SU-DHL-6 (cell line): ENCODE measurements around the gene EGFL7.

Experiments
- H2AFZ ChIP-seq: fragments of 200-600 bp; sonication (generic); 2 replicates; pipeline ENCODE4 v1.6.1; 2014; ENCODE audit warnings: low read depth, mild to moderate bottlenecking, moderate library complexity, mixed read lengths, antibody characterized with exemption, low read length; ENCODE audit not compliant: severe bottlenecking
- H3F3A ChIP-seq: fragments of 200-600 bp; shearing (Covaris generic); 2 replicates; pipeline ENCODE4 v1.6.0; 2016; ENCODE audit warnings: antibody characterized with exemption, mild to moderate bottlenecking; ENCODE audit not compliant: insufficient read depth
- H3K27ac ChIP-seq: fragments of 200-600 bp; sonication (generic); 2 replicates; pipeline ENCODE4 v1.5.1; 2016; ENCODE audit warnings: low read depth, mild to moderate bottlenecking, low read length, moderate library complexity, mixed read lengths
- H3K27me3 ChIP-seq: fragments of 200-600 bp; sonication (generic), shearing (Covaris generic); 2 replicates; pipeline ENCODE4 v1.6.0; 2014; ENCODE audit warnings: mild to moderate bottlenecking, low read length
- H3K36me3 ChIP-seq: fragments of 200-600 bp; sonication (generic); 2 replicates; pipeline ENCODE4 v1.6.1; 2014; ENCODE audit warnings: mild to moderate bottlenecking, low read length, mixed read lengths
- H3K4me2 ChIP-seq: fragments of 300-600, 200-600 bp; shearing (Covaris generic), sonication (generic); 2 replicates; pipeline ENCODE4 v1.6.0; 2014; ENCODE audit warnings: low read length, low read depth, mild to moderate bottlenecking; ENCODE audit not compliant: poor library complexity, severe bottlenecking
- H3K4me3 ChIP-seq: fragments of 200-600 bp; sonication (generic); 2 replicates; pipeline ENCODE4 v1.5.1; 2014; ENCODE audit warnings: antibody characterized with exemption, low read length, mild to moderate bottlenecking, mixed read lengths; ENCODE audit not compliant: insufficient read depth, poor library complexity, severe bottlenecking
- H3K79me2 ChIP-seq: fragments of 200-600 bp; sonication (generic); 2 replicates; pipeline ENCODE4 v1.6.1; 2014; ENCODE audit warnings: mild to moderate bottlenecking, low read length, moderate library complexity; ENCODE audit not compliant: insufficient read depth
- H3K9ac ChIP-seq: fragments of 200-600 bp; sonication (generic); 2 replicates; pipeline ENCODE4 v1.7.0; 2014; ENCODE audit warnings: mild to moderate bottlenecking, low read length
- H3K9me2 ChIP-seq: fragments of 200-600 bp; sonication (generic); replicated peaks from 2 replicates; pipeline ENCODE4 v1.6.1; 2014; ENCODE audit warnings: low read length; ENCODE audit not compliant: insufficient read depth
- H3K9me3 ChIP-seq: fragments of 200-600 bp; sonication (generic); 2 replicates; pipeline ENCODE4 v1.6.1; 2014; ENCODE audit warnings: low read length, mixed read lengths; ENCODE audit not compliant: insufficient read depth
- H4K20me1 ChIP-seq: fragments of 200-600 bp; sonication (generic); 2 replicates; pipeline ENCODE4 v1.6.1; 2014; ENCODE audit warnings: low read depth, mild to moderate bottlenecking, antibody characterized with exemption, low read length, moderate library complexity, mixed read lengths
- EZH2phosphoT487 ChIP-seq: fragments of 200-600 bp; sonication (generic), shearing (Covaris generic); conservative IDR thresholded peaks from 2 replicates; pipeline ENCODE4 v1.6.1; 2018; ENCODE audit warnings: mild to moderate bottlenecking, antibody characterized with exemption, low read length, moderate library complexity, mixed read lengths
- TF ChIP-seq, protein P1 (sequence below): fragments of 200-600 bp; sonication (generic); IDR thresholded peaks from one replicate; pipeline ENCODE4 v1.5.1; 2017; ENCODE audit warnings: antibody characterized with exemption, mild to moderate bottlenecking, low read length, moderate library complexity; ENCODE audit not compliant: insufficient read depth, poor library complexity, severe bottlenecking

The EGFL7 gene

GRCh38 chr9:136661641-136662325, 933 bp upstream of the EGFL7 start:
- no peak overlapping the region for H2AFZ ChIP-seq
- H3K4me3 ChIP-seq = no peak overlapping the region
- H3K9me3 ChIP-seq = no peaks in the 10 kb centered on the region
- TF ChIP-seq EZH2phosphoT487 = no peak
- TF ChIP-seq, protein P1, sequence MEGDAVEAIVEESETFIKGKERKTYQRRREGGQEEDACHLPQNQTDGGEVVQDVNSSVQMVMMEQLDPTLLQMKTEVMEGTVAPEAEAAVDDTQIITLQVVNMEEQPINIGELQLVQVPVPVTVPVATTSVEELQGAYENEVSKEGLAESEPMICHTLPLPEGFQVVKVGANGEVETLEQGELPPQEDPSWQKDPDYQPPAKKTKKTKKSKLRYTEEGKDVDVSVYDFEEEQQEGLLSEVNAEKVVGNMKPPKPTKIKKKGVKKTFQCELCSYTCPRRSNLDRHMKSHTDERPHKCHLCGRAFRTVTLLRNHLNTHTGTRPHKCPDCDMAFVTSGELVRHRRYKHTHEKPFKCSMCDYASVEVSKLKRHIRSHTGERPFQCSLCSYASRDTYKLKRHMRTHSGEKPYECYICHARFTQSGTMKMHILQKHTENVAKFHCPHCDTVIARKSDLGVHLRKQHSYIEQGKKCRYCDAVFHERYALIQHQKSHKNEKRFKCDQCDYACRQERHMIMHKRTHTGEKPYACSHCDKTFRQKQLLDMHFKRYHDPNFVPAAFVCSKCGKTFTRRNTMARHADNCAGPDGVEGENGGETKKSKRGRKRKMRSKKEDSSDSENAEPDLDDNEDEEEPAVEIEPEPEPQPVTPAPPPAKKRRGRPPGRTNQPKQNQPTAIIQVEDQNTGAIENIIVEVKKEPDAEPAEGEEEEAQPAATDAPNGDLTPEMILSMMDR = no peak
- H3K79me2 ChIP-seq = no peaks in the 10 kb centered on the region
- no peaks in the 10 kb centered on the region for H4K20me1 ChIP-seq
- H3F3A ChIP-seq = no peaks in the 10 kb centered on the region
- H3K27me3 ChIP-seq = no peaks in the 10 kb centered on the region
- H3K9ac ChIP-seq = no peak overlapping the region
- H3K4me2 ChIP-seq = no peak overlapping the region
- H3K36me3 ChIP-seq = no peaks in the 10 kb centered on the region
- no peaks in the 10 kb centered on the region for H3K9me2 ChIP-seq
- no peak overlapping the region for H3K27ac ChIP-seq

DNA sequence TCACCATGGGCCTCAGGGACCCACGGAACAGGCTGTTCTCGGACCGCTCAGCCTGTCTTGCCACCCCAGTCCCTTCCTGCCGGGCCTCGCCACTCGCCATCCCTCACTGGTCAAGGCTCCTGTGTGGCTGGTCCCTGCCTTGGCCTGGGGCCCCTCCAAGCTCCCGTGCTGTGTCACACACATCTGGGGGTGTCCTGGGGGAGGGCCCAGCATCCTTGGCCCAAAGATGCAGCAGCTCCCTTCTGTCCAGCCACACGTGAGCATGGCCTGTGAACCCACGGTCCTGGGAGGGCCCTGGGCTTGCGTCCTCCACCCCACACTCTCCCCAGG, 425 bp upstream of the EGFL7 start:
- no peak overlapping the region for H3K9ac ChIP-seq
- H3K27me3 ChIP-seq = no peaks in the 10 kb centered on the region
- TF ChIP-seq, protein P1 = no peak
- TF ChIP-seq EZH2phosphoT487 = no peak
- H4K20me1 ChIP-seq = no peaks in the 10 kb centered on the region
- no peaks in the 10 kb centered on the region for H3K36me3 ChIP-seq
- no peak overlapping the region for H3K4me3 ChIP-seq
- no peak overlapping the region for H3K4me2 ChIP-seq
- H3K9me3 ChIP-seq = no peaks in the 10 kb centered on the region
- no peak overlapping the region for H3K27ac ChIP-seq
- no peaks in the 10 kb centered on the region for H3F3A ChIP-seq
- H3K79me2 ChIP-seq = no peaks in the 10 kb centered on the region
- H2AFZ ChIP-seq = no peak overlapping the region
- no peaks in the 10 kb centered on the region for H3K9me2 ChIP-seq

DNA sequence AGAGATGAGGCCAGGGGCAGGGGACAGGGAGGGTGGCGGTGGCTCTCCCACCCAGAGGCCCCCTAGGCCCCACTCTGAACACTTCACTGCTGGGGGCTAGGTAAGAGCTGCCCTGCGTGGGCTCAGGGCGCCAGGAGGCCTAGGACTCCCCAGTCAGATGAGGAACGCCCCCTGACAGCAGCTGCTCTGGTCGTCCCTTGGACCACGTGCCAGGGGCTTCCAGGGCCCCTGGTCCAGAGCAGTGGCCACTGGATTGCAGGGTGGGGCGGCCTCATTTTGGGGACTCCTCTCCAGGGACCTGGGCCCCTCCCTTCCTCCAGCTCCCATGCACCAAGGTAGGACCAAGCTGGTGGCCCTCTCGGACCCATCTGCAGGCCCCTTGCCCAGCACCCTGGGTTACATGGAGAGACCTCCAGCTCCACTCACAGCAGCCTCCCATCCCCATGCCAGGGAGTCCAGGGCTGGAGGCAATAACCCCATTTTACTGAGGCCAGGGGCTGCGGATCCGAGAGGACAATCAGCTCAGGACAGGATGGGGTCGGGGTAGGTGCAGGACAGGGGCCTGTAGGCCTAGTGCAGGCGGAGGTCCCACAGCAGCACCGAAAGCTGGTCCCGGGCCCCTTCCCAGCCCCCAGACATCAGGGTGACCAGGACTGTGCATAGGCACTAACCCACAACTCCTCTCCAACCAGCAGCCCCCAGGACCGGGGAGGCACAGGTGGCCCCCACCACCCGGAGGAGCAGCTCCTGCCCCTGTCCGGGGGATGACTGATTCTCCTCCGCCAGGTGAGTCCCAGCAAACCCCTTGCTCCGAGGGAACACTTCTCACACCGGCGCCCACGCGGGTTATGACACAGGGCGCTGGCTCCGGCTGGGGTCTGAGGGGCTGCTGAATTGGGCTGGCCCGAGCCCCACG, 1.5 kb downstream of the EGFL7 start:
- Histone ChIP-seq H3K27ac (no peak overlapping the region), H4K20me1 (no peaks in the 10 kb centered on the region), H3K4me2 (no peak overlapping the region), H2AFZ (no peak overlapping the region), H3K36me3 (no peaks in the 10 kb centered on the region), H3K9ac (no peak overlapping the region), H3K27me3 (no peaks in the 10 kb centered on the region), H3K79me2 (no peaks in the 10 kb centered on the region), H3F3A (no peaks in the 10 kb centered on the region), H3K9me3 (no peaks in the 10 kb centered on the region), H3K4me3 (no peak overlapping the region), H3K9me2 (no peaks in the 10 kb centered on the region)
- TF ChIP-seq EZH2phosphoT487 = no peak
- TF ChIP-seq, protein P1 = no peak
